Peyer's patch (tissue), 4 donors: ENCODE measurements around the gene TERT.

ENCODE experiments used
- POLR2A ChIP-seq, 2 donors: fragments of 450-650 bp; IDR thresholded peaks; one replicate each; pipeline ENCODE4 v1.5.1; 2017; ENCODE audit warnings: antibody characterized with exemption in 2 of 2, mild to moderate bottlenecking in 2 of 2, moderate library complexity in 2 of 2
- TF ChIP-seq, protein P1 (sequence below), 6 experiments: fragments of 450-650 bp in 4 of 6; fragments of 200-600 bp in 2 of 6; sonication (generic) in 1 of 6; IDR thresholded peaks; one replicate each; pipeline ENCODE4 v1.5.1; 2017 to 2019; ENCODE audit warnings: antibody characterized with exemption in 6 of 6, mild to moderate bottlenecking in 3 of 6, moderate library complexity in 1 of 6

- TF ChIP-seq, protein P1, sequence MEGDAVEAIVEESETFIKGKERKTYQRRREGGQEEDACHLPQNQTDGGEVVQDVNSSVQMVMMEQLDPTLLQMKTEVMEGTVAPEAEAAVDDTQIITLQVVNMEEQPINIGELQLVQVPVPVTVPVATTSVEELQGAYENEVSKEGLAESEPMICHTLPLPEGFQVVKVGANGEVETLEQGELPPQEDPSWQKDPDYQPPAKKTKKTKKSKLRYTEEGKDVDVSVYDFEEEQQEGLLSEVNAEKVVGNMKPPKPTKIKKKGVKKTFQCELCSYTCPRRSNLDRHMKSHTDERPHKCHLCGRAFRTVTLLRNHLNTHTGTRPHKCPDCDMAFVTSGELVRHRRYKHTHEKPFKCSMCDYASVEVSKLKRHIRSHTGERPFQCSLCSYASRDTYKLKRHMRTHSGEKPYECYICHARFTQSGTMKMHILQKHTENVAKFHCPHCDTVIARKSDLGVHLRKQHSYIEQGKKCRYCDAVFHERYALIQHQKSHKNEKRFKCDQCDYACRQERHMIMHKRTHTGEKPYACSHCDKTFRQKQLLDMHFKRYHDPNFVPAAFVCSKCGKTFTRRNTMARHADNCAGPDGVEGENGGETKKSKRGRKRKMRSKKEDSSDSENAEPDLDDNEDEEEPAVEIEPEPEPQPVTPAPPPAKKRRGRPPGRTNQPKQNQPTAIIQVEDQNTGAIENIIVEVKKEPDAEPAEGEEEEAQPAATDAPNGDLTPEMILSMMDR (IDR thresholded peaks at IDR 0.05), result no peak
- TF ChIP-seq POLR2A (IDR thresholded peaks at IDR 0.05), result no peak
Measured at GRCh38 chr5:1268056-1268455, 26.8 kb downstream of the TERT start.
